ENCODE measurements around the gene ALPP.
"Not testable (repeated sequence)": the region's sequence is repeated elsewhere in the genome, so short reads cannot be mapped to it uniquely, and the experiment has no call there.

Gene ALPP

DNA sequence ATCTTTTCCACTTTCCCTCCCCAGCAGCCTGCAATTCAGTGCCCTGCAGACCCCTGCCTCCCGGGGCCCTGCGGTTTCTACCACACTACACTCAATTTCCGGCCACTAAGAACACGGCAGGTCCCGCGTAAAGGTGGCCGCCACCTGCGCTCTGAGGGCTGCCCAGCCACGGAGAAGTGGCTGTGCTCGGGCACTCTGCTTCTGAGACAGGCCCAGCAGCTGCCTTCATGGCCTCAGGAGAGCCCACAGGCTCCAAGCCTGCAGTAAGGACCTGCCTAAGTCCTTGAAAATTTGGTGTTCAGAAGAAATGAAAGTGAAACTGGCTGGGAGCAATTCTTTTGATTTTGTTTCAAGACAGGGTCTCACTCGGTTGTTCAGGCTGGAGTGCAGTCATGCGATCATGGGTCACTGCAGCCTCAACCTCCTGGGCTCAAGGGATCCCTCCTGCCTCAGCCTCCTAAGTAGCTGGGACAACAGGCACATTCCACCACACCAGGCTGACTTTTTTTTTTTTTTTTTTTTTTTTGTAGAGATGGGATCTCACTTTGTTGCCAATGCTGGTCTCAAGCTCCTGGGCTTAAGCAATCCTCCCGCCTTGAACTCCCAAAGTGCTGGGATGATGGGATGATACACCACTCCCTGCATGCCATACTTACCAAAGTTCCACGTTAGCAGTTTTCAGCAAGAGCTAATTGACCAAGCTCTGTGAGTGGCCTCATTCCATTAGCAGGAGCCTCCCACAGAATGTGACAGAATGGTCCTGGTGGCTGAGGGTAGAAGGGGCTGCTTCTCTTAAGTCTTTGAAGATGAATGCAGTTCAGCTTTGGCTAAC lies 14.6 kb upstream of the ALPP start:
- DNase-seq (ENCODE audit: low read depth in 1 of 2, low spot score in 1 of 2) = no peak
- no peak for TF ChIP-seq JUND (IDR thresholded peaks at IDR 0.05; ENCODE audit: low read depth)

GRCh38 chr2:232364806-232365594 lies 13.6 kb upstream of the ALPP start:
- DNase-seq (ENCODE audit: low read depth in 1 of 2, low spot score in 1 of 2); in situ Hi-C loops (cut with HindIII; ENCODE audit: low pct_unique_long_range_greater_than_20kb, low sequenced_read_pairs): not testable (repeated sequence)

More for the DNA sequence above, 14.6 kb upstream of the ALPP start:
- in situ Hi-C loops (cut with HindIII; ENCODE audit: low pct_unique_long_range_greater_than_20kb, low sequenced_read_pairs) = no loop called here

- no peak for TF ChIP-seq JUND (IDR thresholded peaks at IDR 0.05; ENCODE audit: low read depth)
- DNase-seq (ENCODE audit: low read depth in 1 of 2, low spot score in 1 of 2) = peak; percentile 44 to 60
- in situ Hi-C loops (cut with HindIII; ENCODE audit: low pct_unique_long_range_greater_than_20kb, low sequenced_read_pairs) = no loop called here
Measured at GRCh38 chr2:232365621-232366321, 12.8 kb upstream of the ALPP start.

GRCh38 chr2:232366461-232366860 lies 12.1 kb upstream of the ALPP start:
- in situ Hi-C loops (cut with HindIII; ENCODE audit: low pct_unique_long_range_greater_than_20kb, low sequenced_read_pairs); DNase-seq (ENCODE audit: low read depth in 1 of 2, low spot score in 1 of 2): not testable (repeated sequence)

GRCh38 chr2:232367016-232367415 lies 11.5 kb upstream of the ALPP start:
- in situ Hi-C loops (cut with HindIII; ENCODE audit: low pct_unique_long_range_greater_than_20kb, low sequenced_read_pairs) = no loop called here
- TF ChIP-seq JUND (IDR thresholded peaks at IDR 0.05; ENCODE audit: low read depth) = no peak

GRCh38 chr2:232367591-232368233 lies 10.8 kb upstream of the ALPP start:
- TF ChIP-seq JUND (IDR thresholded peaks at IDR 0.05; ENCODE audit: low read depth) = no peak
- no peak for DNase-seq (ENCODE audit: low read depth in 1 of 2, low spot score in 1 of 2)
- in situ Hi-C loops (cut with HindIII; ENCODE audit: low pct_unique_long_range_greater_than_20kb, low sequenced_read_pairs) = no loop called here

More at GRCh38 chr2:232367016-232367415, 11.5 kb upstream of the ALPP start:
- DNase-seq (ENCODE audit: low read depth in 1 of 2, low spot score in 1 of 2) = no peak

GRCh38 chr2:232368311-232368731 lies 10.2 kb upstream of the ALPP start:
- TF ChIP-seq JUND (IDR thresholded peaks at IDR 0.05; ENCODE audit: low read depth) = no peak
- in situ Hi-C loops (cut with HindIII; ENCODE audit: low pct_unique_long_range_greater_than_20kb, low sequenced_read_pairs) = no loop called here
- no peak for DNase-seq (ENCODE audit: low read depth in 1 of 2, low spot score in 1 of 2)

GRCh38 chr2:232369126-232369951 lies 9.2 kb upstream of the ALPP start:
- DNase-seq (ENCODE audit: low read depth in 1 of 2, low spot score in 1 of 2) = no peak
- no peak for TF ChIP-seq JUND (IDR thresholded peaks at IDR 0.05; ENCODE audit: low read depth)
- in situ Hi-C loops (cut with HindIII; ENCODE audit: low pct_unique_long_range_greater_than_20kb, low sequenced_read_pairs) = no loop called here

DNA sequence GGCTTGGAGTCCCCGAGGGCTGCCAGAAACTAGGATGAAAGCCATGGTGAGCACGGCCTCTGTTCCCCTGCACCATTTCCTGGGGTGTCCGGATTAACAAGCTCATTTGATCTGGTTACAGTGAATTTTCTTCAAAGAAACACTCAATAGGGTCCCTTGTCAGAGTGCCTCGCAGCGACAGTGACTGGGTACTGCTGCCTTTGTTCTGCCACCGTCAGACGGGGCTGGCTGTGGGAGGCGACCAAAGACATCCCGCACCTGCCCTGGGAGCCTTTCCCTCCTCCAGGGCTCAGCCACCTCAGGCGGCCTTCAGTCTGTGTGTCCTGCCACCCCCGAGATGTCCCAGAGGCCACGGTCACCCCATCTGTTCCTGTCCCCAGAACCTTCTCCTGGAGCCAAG lies 8.5 kb upstream of the ALPP start:
- in situ Hi-C loops (cut with HindIII; ENCODE audit: low pct_unique_long_range_greater_than_20kb, low sequenced_read_pairs); DNase-seq (ENCODE audit: low read depth in 1 of 2, low spot score in 1 of 2): not testable (repeated sequence)

GRCh38 chr2:232372231-232373208 lies 6.0 kb upstream of the ALPP start:
- DNase-seq (ENCODE audit: low read depth in 1 of 2, low spot score in 1 of 2) = no peak
- in situ Hi-C loops (cut with HindIII; ENCODE audit: low pct_unique_long_range_greater_than_20kb, low sequenced_read_pairs) = no loop called here
- no peak for TF ChIP-seq JUND (IDR thresholded peaks at IDR 0.05; ENCODE audit: low read depth)

- no peak for DNase-seq (ENCODE audit: low read depth in 1 of 2, low spot score in 1 of 2)
- TF ChIP-seq JUND (IDR thresholded peaks at IDR 0.05; ENCODE audit: low read depth) = no peak
- in situ Hi-C loops (cut with HindIII; ENCODE audit: low pct_unique_long_range_greater_than_20kb, low sequenced_read_pairs) = no loop called here
Measured at GRCh38 chr2:232374356-232374755, 4.2 kb upstream of the ALPP start.

Data from T47D (cell line).